SK-N-SH treated with all-trans-retinoic acid at 6 μM for 48 hours (cell line): ENCODE data around the gene OR4E2.

Source experiments
- ATAC-seq: fragments of 200-7000 bp; cut with Tn5 transposase; 3 replicates; pipeline ENCODE4 v1.9.1; 2020; ENCODE audit warnings: mild to moderate bottlenecking, moderate library complexity
- ARNTL ChIP-seq: fragments of 450-650 bp; formaldehyde crosslinking; IDR thresholded peaks from 2 replicates; pipeline ENCODE4 v1.5.0; 2020; ENCODE audit warnings: low read depth, mild to moderate bottlenecking, moderate library complexity, borderline replicate concordance
- CSDC2 ChIP-seq: fragments of 250-450 bp; sonication (Bioruptor Pico); IDR thresholded peaks from 2 replicates; pipeline ENCODE4 v1.5.0; 2020; ENCODE audit warnings: mild to moderate bottlenecking, moderate library complexity
- ESRRG ChIP-seq: fragments of 250-450 bp; sonication (Bioruptor Pico); IDR thresholded peaks from 2 replicates; pipeline ENCODE4 v1.6.1; 2021; ENCODE audit warnings: mild to moderate bottlenecking
- GLIS3 ChIP-seq: fragments of 250-450 bp; sonication (Bioruptor Pico); IDR thresholded peaks from 2 replicates; pipeline ENCODE4 v1.5.0; 2020; ENCODE audit warnings: mild to moderate bottlenecking, moderate library complexity
- ISL1 ChIP-seq: fragments of 250-450 bp; sonication (Bioruptor Pico); IDR thresholded peaks from 2 replicates; pipeline ENCODE4 v2.1.2; 2022; ENCODE audit warnings: mild to moderate bottlenecking, moderate library complexity
- OSR1 ChIP-seq: fragments of 250-450 bp; sonication (Bioruptor Pico); IDR thresholded peaks from 2 replicates; pipeline ENCODE4 v1.8.0; 2022; ENCODE audit warnings: moderate library complexity, mild to moderate bottlenecking, inconsistent platforms
- PPARA ChIP-seq: fragments of 250-450 bp; sonication (Bioruptor Pico); IDR thresholded peaks from 2 replicates; pipeline ENCODE4 v1.5.0; 2020; ENCODE audit warnings: mild to moderate bottlenecking, borderline replicate concordance
- RARB ChIP-seq: fragments of 250-450 bp; sonication (Bioruptor Pico); IDR thresholded peaks from 2 replicates; pipeline ENCODE4 v1.8.0; 2021; ENCODE audit warnings: mild to moderate bottlenecking, moderate library complexity
- SNAI2 ChIP-seq: fragments of 250-450 bp; sonication (Bioruptor Pico); IDR thresholded peaks from 2 replicates; pipeline ENCODE4 v1.5.0; 2020; ENCODE audit warnings: mild to moderate bottlenecking, moderate library complexity
- TCF4 ChIP-seq: fragments of 250-450 bp; sonication (Bioruptor Pico); IDR thresholded peaks from 2 replicates; pipeline ENCODE4 v1.8.0; 2021; ENCODE audit warnings: mild to moderate bottlenecking, moderate library complexity, borderline replicate concordance
- TOX ChIP-seq: fragments of 250-450 bp; sonication (Bioruptor Pico); IDR thresholded peaks from 2 replicates; pipeline ENCODE4 v1.8.0; 2021; ENCODE audit warnings: mild to moderate bottlenecking, moderate library complexity, borderline replicate concordance
- ZC3H10 ChIP-seq: fragments of 250-450 bp; sonication (Bioruptor Pico); IDR thresholded peaks from 2 replicates; pipeline ENCODE4 v1.5.1; 2021; ENCODE audit warnings: mild to moderate bottlenecking, moderate library complexity
- ZFP3 ChIP-seq: fragments of 250-450 bp; sonication (Bioruptor Pico); IDR thresholded peaks from 2 replicates; pipeline ENCODE4 v1.5.0; 2020; ENCODE audit warnings: mild to moderate bottlenecking, moderate library complexity
- ZFP30 ChIP-seq: fragments of 450-650 bp; formaldehyde crosslinking; IDR thresholded peaks from 2 replicates; pipeline ENCODE4 v1.5.0; 2022; ENCODE audit warnings: mild to moderate bottlenecking, moderate library complexity
- ZNF565 ChIP-seq: fragments of 450-650 bp; formaldehyde crosslinking; conservative IDR thresholded peaks from 2 replicates; pipeline ENCODE4 v1.5.0; 2020; ENCODE audit warnings: low read depth, mild to moderate bottlenecking, moderate library complexity
- ZNF70 ChIP-seq: fragments of 450-650 bp; formaldehyde crosslinking; IDR thresholded peaks from 2 replicates; pipeline ENCODE4 v1.5.0; 2020; ENCODE audit warnings: mild to moderate bottlenecking, moderate library complexity
- ZNF8 ChIP-seq: fragments of 450-650 bp; formaldehyde crosslinking; IDR thresholded peaks from 2 replicates; pipeline ENCODE4 v1.5.0; 2020; ENCODE audit warnings: mild to moderate bottlenecking, moderate library complexity
- TF ChIP-seq, protein P1 (sequence below): fragments of 250-450 bp; sonication (Bioruptor Pico); IDR thresholded peaks from 2 replicates; pipeline ENCODE4 v1.5.1; 2021; ENCODE audit warnings: mild to moderate bottlenecking, moderate library complexity
- TF ChIP-seq, protein P2 (sequence below): fragments of 250-450 bp; sonication (Bioruptor Pico); IDR thresholded peaks from 2 replicates; pipeline ENCODE4 v1.8.0; 2020; ENCODE audit warnings: mild to moderate bottlenecking, moderate library complexity, borderline replicate concordance
- TF ChIP-seq, protein P3 (sequence below): fragments of 250-450 bp; sonication (Bioruptor Pico); IDR thresholded peaks from 2 replicates; pipeline ENCODE4 v1.5.0; 2020; ENCODE audit warnings: mild to moderate bottlenecking, moderate library complexity
- TF ChIP-seq, protein P4 (sequence below): fragments of 250-450 bp; sonication (Bioruptor Pico); IDR thresholded peaks from 2 replicates; pipeline ENCODE4 v1.5.1; 2020; ENCODE audit warnings: low read depth, mild to moderate bottlenecking, moderate library complexity

OR4E2 gene

DNA sequence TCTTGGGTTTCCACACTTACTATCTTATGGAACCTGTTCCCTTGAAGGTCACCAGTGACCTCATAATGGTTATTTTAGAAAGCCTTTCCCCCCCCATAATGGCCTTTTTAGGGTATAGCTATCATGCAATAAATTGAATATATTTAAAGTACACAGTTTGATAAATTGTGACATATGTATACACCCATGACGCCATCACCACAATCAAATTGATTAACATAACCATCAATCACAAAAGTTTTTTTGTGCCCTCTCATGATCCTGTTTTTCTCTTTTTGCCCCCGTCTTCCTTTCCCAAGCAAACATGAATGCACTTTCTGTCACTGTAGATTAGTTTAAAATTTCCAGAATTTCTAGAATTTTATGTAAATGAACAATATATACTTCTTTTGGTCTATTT is 48.7 kb downstream of the OR4E2 start:
- ATAC-seq = no peak
- TF ChIP-seq ZNF70 (CRISPR knock-in tag) (no peak), ARNTL (CRISPR knock-in tag) (no peak), SNAI2 (CRISPR knock-in tag) (no peak), ZFP30 (CRISPR knock-in tag) (no peak), GLIS3 (CRISPR knock-in tag) (no peak), ESRRG (CRISPR knock-in tag) (no peak), ISL1 (CRISPR knock-in tag) (no peak), CSDC2 (no peak), ZC3H10 (CRISPR knock-in tag) (no peak), ZNF565 (CRISPR knock-in tag) (no peak), TCF4 (CRISPR knock-in tag) (no peak), RARB (CRISPR knock-in tag) (no peak), ZNF8 (no peak), OSR1 (no peak), ZFP3 (CRISPR knock-in tag) (no peak)
- TF ChIP-seq, protein P1, sequence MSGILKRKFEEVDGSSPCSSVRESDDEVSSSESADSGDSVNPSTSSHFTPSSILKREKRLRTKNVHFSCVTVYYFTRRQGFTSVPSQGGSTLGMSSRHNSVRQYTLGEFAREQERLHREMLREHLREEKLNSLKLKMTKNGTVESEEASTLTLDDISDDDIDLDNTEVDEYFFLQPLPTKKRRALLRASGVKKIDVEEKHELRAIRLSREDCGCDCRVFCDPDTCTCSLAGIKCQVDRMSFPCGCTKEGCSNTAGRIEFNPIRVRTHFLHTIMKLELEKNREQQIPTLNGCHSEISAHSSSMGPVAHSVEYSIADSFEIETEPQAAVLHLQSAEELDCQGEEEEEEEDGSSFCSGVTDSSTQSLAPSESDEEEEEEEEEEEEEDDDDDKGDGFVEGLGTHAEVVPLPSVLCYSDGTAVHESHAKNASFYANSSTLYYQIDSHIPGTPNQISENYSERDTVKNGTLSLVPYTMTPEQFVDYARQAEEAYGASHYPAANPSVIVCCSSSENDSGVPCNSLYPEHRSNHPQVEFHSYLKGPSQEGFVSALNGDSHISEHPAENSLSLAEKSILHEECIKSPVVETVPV (CRISPR knock-in tag) = no peak
- TF ChIP-seq, protein P2, sequence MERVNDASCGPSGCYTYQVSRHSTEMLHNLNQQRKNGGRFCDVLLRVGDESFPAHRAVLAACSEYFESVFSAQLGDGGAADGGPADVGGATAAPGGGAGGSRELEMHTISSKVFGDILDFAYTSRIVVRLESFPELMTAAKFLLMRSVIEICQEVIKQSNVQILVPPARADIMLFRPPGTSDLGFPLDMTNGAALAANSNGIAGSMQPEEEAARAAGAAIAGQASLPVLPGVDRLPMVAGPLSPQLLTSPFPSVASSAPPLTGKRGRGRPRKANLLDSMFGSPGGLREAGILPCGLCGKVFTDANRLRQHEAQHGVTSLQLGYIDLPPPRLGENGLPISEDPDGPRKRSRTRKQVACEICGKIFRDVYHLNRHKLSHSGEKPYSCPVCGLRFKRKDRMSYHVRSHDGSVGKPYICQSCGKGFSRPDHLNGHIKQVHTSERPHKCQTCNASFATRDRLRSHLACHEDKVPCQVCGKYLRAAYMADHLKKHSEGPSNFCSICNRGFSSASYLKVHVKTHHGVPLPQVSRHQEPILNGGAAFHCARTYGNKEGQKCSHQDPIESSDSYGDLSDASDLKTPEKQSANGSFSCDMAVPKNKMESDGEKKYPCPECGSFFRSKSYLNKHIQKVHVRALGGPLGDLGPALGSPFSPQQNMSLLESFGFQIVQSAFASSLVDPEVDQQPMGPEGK = no peak
- TF ChIP-seq, protein P3, sequence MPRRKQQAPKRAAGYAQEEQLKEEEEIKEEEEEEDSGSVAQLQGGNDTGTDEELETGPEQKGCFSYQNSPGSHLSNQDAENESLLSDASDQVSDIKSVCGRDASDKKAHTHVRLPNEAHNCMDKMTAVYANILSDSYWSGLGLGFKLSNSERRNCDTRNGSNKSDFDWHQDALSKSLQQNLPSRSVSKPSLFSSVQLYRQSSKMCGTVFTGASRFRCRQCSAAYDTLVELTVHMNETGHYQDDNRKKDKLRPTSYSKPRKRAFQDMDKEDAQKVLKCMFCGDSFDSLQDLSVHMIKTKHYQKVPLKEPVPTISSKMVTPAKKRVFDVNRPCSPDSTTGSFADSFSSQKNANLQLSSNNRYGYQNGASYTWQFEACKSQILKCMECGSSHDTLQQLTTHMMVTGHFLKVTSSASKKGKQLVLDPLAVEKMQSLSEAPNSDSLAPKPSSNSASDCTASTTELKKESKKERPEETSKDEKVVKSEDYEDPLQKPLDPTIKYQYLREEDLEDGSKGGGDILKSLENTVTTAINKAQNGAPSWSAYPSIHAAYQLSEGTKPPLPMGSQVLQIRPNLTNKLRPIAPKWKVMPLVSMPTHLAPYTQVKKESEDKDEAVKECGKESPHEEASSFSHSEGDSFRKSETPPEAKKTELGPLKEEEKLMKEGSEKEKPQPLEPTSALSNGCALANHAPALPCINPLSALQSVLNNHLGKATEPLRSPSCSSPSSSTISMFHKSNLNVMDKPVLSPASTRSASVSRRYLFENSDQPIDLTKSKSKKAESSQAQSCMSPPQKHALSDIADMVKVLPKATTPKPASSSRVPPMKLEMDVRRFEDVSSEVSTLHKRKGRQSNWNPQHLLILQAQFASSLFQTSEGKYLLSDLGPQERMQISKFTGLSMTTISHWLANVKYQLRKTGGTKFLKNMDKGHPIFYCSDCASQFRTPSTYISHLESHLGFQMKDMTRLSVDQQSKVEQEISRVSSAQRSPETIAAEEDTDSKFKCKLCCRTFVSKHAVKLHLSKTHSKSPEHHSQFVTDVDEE (CRISPR knock-in tag) = no peak
- TF ChIP-seq, protein P4, sequence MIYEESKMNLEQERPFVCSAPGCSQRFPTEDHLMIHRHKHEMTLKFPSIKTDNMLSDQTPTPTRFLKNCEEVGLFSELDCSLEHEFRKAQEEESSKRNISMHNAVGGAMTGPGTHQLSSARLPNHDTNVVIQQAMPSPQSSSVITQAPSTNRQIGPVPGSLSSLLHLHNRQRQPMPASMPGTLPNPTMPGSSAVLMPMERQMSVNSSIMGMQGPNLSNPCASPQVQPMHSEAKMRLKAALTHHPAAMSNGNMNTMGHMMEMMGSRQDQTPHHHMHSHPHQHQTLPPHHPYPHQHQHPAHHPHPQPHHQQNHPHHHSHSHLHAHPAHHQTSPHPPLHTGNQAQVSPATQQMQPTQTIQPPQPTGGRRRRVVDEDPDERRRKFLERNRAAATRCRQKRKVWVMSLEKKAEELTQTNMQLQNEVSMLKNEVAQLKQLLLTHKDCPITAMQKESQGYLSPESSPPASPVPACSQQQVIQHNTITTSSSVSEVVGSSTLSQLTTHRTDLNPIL (CRISPR knock-in tag) = no peak
- TF ChIP-seq, all 23 proteins: peak for 0

DNA sequence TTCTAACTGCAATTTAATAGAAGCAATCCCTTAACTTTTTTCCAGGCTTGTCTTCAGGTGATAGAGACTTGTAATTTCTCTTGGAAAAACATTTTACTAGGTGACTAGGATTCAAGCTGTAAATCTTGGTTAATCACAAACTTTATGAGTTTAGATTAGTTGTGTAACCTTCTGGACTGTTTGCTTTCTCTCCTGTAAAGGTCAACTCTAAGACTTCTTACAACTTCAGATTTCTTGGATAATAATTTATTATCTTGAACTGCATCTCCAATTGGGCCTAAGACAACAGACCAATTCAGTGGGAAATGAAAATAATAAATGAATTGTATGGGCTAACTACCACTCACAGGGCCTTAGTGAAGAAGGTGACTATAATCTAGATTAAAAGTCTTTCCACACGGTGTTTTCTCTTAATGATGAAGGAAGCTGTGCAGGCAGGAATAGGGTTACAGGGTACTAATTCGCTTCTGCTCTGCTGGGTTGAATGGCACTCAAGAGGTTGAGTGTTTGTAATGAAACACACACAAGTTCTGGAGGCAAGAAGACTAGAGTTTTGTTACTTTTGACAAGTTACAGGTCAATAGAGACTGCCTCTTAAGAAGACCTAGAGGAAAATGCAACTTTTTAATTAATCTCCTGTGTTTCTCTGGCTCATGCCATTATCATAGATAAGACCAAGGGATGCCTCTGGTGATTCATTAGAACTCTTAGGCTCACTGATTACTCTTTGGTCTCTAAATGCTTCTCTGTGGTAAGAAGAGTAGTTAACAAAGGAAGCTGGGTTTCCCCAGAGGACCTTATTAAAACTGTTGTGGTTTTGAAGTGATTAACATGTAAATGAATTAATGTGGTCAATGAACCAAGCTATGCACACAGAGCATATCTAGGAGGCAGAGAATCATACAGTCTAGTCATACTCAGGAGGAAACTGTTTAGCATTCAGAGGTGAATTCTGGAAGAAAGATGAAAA is 50.0 kb downstream of the OR4E2 start:
- ATAC-seq = no peak
- no peak for TF ChIP-seq TOX (CRISPR knock-in tag)
- TF ChIP-seq ZFP3 (CRISPR knock-in tag) = no peak
- no peak for TF ChIP-seq GLIS3 (CRISPR knock-in tag)
- no peak for TF ChIP-seq ARNTL (CRISPR knock-in tag)
- TF ChIP-seq ZC3H10 (CRISPR knock-in tag) = no peak
- no peak for TF ChIP-seq ISL1 (CRISPR knock-in tag)
- no peak for TF ChIP-seq RARB (CRISPR knock-in tag)
- TF ChIP-seq ZFP30 (CRISPR knock-in tag) = no peak
- TF ChIP-seq ZNF70 (CRISPR knock-in tag) = no peak
- no peak for TF ChIP-seq ZNF565 (CRISPR knock-in tag)
- TF ChIP-seq, protein P3 (CRISPR knock-in tag) = no peak
- TF ChIP-seq, protein P1 (CRISPR knock-in tag) = no peak
- TF ChIP-seq ZNF8 = no peak
- no peak for TF ChIP-seq TCF4 (CRISPR knock-in tag)
- no peak for TF ChIP-seq PPARA
